Activated CD8-positive, alpha-beta T cell treated with anti-CD3 and anti-CD28 coated beads, Interleukin-2, amount 10 ng/mL, durations not matched to agents 7 days and 5 days (primary cell): ENCODE results near the gene CSNK1G2. TPM values are rescaled to one million over a fixed set of nuclear protein-coding genes. Genes with fewer than 3 reads are reported as not detected.

Experiments used
- ATAC-seq: fragments of 150-1000 bp; cut with Tn5 transposase; one replicate; pipeline ENCODE4 v1.10.0; 2021; ENCODE audit warnings: moderate library complexity
- CTCF ChIA-PET: fragments of 350-600 bp; sonication (Branson Sonifier 250); formaldehyde crosslinking; loops from one replicate; lab custom pipeline; 2021; ENCODE audit warnings: antibody characterized with exemption; lab: Charles Lee
- POLR2A ChIA-PET: fragments of 350-600 bp; sonication (Branson Sonifier 250); formaldehyde crosslinking; loops from one replicate; lab custom pipeline; 2021; ENCODE audit warnings: antibody characterized with exemption; lab: Charles Lee
- DNase-seq: peaks from one replicate; pipeline ENCODE4 v3.0.0-alpha.2; 2020
- H3K27ac Mint-ChIP-seq: one replicate; pipeline ENCODE4 v1.8.0; 2021; ENCODE audit warnings: mild to moderate bottlenecking, mixed read lengths
- H3K27me3 Mint-ChIP-seq: one replicate; pipeline ENCODE4 v1.8.0; 2021; ENCODE audit warnings: low read depth, mixed read lengths
- H3K36me3 Mint-ChIP-seq: one replicate; pipeline ENCODE4 v1.8.0; 2021; ENCODE audit warnings: low read depth, mixed read lengths
- H3K4me1 Mint-ChIP-seq: one replicate; pipeline ENCODE4 v1.8.0; 2021; ENCODE audit warnings: low read depth, mixed read lengths
- H3K4me3 Mint-ChIP-seq: one replicate; pipeline ENCODE4 v1.8.0; 2021; ENCODE audit warnings: mild to moderate bottlenecking, mixed read lengths
- H3K9me3 Mint-ChIP-seq: one replicate; pipeline ENCODE4 v1.8.0; 2022; ENCODE audit warnings: mixed read lengths; ENCODE audit not compliant: insufficient read depth
- total RNA-seq, 2 experiments: library from RNA; stranded (reverse); gene quantifications; one replicate each; pipeline ENCODE4 v1.2.3, GENCODE V29; 2021

CSNK1G2 gene
- total RNA-seq, 2 experiments from 2014 or later = 103 to 105 TPM

GRCh38 chr19:1945899-1946298 is 4.9 kb downstream of the CSNK1G2 start:
- peak; percentile 40 for DNase-seq
- H3K36me3 Mint-ChIP-seq = peaks cover 26% of the 10 kb centered on the region
- no peak overlapping the region for H3K4me3 Mint-ChIP-seq
- ATAC-seq = no peak
- H3K9me3 Mint-ChIP-seq = no peaks in the 10 kb centered on the region
- H3K27me3 Mint-ChIP-seq = no peaks in the 10 kb centered on the region
- CTCF ChIA-PET = interaction anchor here (0.7 to 1.5 kb wide), 4 partner anchors 10 to 48 kb away, joined by 3 to 4 read pairs (median 4); no protein-coding TSS in a partner anchor
- peaks cover 25% of the 10 kb centered on the region for H3K4me1 Mint-ChIP-seq
- POLR2A ChIA-PET = no interaction called here
- no peak overlapping the region for H3K27ac Mint-ChIP-seq

GRCh38 chr19:1947651-1948209 is 6.8 kb downstream of the CSNK1G2 start:
- Mint-ChIP-seq H3K27ac (no peak overlapping the region), H3K27me3 (no peaks in the 10 kb centered on the region), H3K9me3 (no peaks in the 10 kb centered on the region), H3K4me3 (no peak overlapping the region), H3K4me1 (peaks cover 26% of the 10 kb centered on the region), H3K36me3 (peaks cover 25% of the 10 kb centered on the region)
- ATAC-seq (no peak), DNase-seq (no peak)
- ChIA-PET POLR2A (no interaction called here), CTCF (no interaction called here)

GRCh38 chr19:1949304-1950101 is 8.5 kb downstream of the CSNK1G2 start:
- ATAC-seq (no peak), DNase-seq (no peak)
- no peaks in the 10 kb centered on the region for H3K27me3 Mint-ChIP-seq
- H3K4me3 Mint-ChIP-seq = no peak overlapping the region
- H3K9me3 Mint-ChIP-seq = no peaks in the 10 kb centered on the region
- peaks cover 11% of the 10 kb centered on the region for H3K4me1 Mint-ChIP-seq
- CTCF ChIA-PET = no interaction called here
- peaks cover 20% of the 10 kb centered on the region for H3K36me3 Mint-ChIP-seq
- no peak overlapping the region for H3K27ac Mint-ChIP-seq
- POLR2A ChIA-PET = no interaction called here

GRCh38 chr19:1950640-1951039 is 9.7 kb downstream of the CSNK1G2 start:
- Mint-ChIP-seq H3K27ac (no peak overlapping the region), H3K27me3 (no peaks in the 10 kb centered on the region)
- POLR2A ChIA-PET = interaction anchor here (0.5 kb wide), 1 partner anchor 19 kb away, joined by 3 read pairs; no protein-coding TSS in a partner anchor

GRCh38 chr19:1952635-1953034 is 11.7 kb downstream of the CSNK1G2 start:
- POLR2A ChIA-PET = no interaction called here

More at GRCh38 chr19:1950640-1951039, 9.7 kb downstream of the CSNK1G2 start:
- Mint-ChIP-seq H3K9me3 (no peaks in the 10 kb centered on the region), H3K36me3 (peaks cover 20% of the 10 kb centered on the region), H3K4me3 (no peak overlapping the region), H3K4me1 (peaks cover 10% of the 10 kb centered on the region)
- DNase-seq (no peak), ATAC-seq (no peak)
- CTCF ChIA-PET = no interaction called here

GRCh38 chr19:1953037-1953436 is 12.1 kb downstream of the CSNK1G2 start:
- H3K4me1 Mint-ChIP-seq = peaks cover 6% of the 10 kb centered on the region
- CTCF ChIA-PET = no interaction called here
- no peak overlapping the region for H3K27ac Mint-ChIP-seq
- no peak overlapping the region for H3K4me3 Mint-ChIP-seq
- POLR2A ChIA-PET = no interaction called here
- H3K36me3 Mint-ChIP-seq = peaks cover 17% of the 10 kb centered on the region
- DNase-seq = no peak
- no peaks in the 10 kb centered on the region for H3K27me3 Mint-ChIP-seq
- H3K9me3 Mint-ChIP-seq = no peaks in the 10 kb centered on the region
- ATAC-seq = no peak

More at GRCh38 chr19:1952635-1953034, 11.7 kb downstream of the CSNK1G2 start:
- H3K27ac Mint-ChIP-seq = no peak overlapping the region
- no peaks in the 10 kb centered on the region for H3K9me3 Mint-ChIP-seq
- H3K36me3 Mint-ChIP-seq = peaks cover 17% of the 10 kb centered on the region
- H3K4me1 Mint-ChIP-seq = peaks cover 6% of the 10 kb centered on the region
- H3K4me3 Mint-ChIP-seq = no peak overlapping the region
- CTCF ChIA-PET = no interaction called here
- ATAC-seq (no peak), DNase-seq (no peak)
- no peaks in the 10 kb centered on the region for H3K27me3 Mint-ChIP-seq

- Mint-ChIP-seq H3K4me1 (peaks cover 6% of the 10 kb centered on the region), H3K36me3 (peaks cover 15% of the 10 kb centered on the region), H3K9me3 (no peaks in the 10 kb centered on the region), H3K27me3 (no peaks in the 10 kb centered on the region), H3K27ac (no peak overlapping the region), H3K4me3 (no peak overlapping the region)
- ATAC-seq = no peak
- DNase-seq = no peak
- CTCF ChIA-PET = no interaction called here
- POLR2A ChIA-PET = no interaction called here
Observed at GRCh38 chr19:1953441-1954094, 12.6 kb downstream of the CSNK1G2 start.

- ATAC-seq (no peak), DNase-seq (no peak)
- peaks cover 6% of the 10 kb centered on the region for H3K4me1 Mint-ChIP-seq
- H3K36me3 Mint-ChIP-seq = peaks cover 10% of the 10 kb centered on the region
- ChIA-PET CTCF (no interaction called here), POLR2A (no interaction called here)
- H3K27ac Mint-ChIP-seq = no peak overlapping the region
- no peaks in the 10 kb centered on the region for H3K9me3 Mint-ChIP-seq
- no peaks in the 10 kb centered on the region for H3K27me3 Mint-ChIP-seq
- H3K4me3 Mint-ChIP-seq = no peak overlapping the region
Observed at GRCh38 chr19:1954532-1954933, 13.6 kb downstream of the CSNK1G2 start.

GRCh38 chr19:1955171-1956121 is 14.5 kb downstream of the CSNK1G2 start:
- no peaks in the 10 kb centered on the region for H3K9me3 Mint-ChIP-seq
- CTCF ChIA-PET = no interaction called here
- peaks cover 10% of the 10 kb centered on the region for H3K36me3 Mint-ChIP-seq
- POLR2A ChIA-PET = no interaction called here
- H3K4me3 Mint-ChIP-seq = no peak overlapping the region
- no peaks in the 10 kb centered on the region for H3K27me3 Mint-ChIP-seq
- H3K4me1 Mint-ChIP-seq = peaks cover 8% of the 10 kb centered on the region
- no peak for ATAC-seq
- H3K27ac Mint-ChIP-seq = no peak overlapping the region
- no peak for DNase-seq

GRCh38 chr19:1956122-1956494 is 15.1 kb downstream of the CSNK1G2 start:
- Mint-ChIP-seq H3K27me3 (no peaks in the 10 kb centered on the region), H3K9me3 (no peaks in the 10 kb centered on the region), H3K4me1 (peaks cover 4% of the 10 kb centered on the region), H3K4me3 (no peak overlapping the region), H3K36me3 (peaks cover 7% of the 10 kb centered on the region), H3K27ac (no peak overlapping the region)
- ChIA-PET POLR2A (no interaction called here), CTCF (no interaction called here)
- ATAC-seq (no peak), DNase-seq (no peak)

GRCh38 chr19:1956868-1957492 is 16.0 kb downstream of the CSNK1G2 start:
- no peak for DNase-seq
- ATAC-seq = no peak
- ChIA-PET CTCF (no interaction called here), POLR2A (no interaction called here)
- no peaks in the 10 kb centered on the region for H3K27me3 Mint-ChIP-seq
- no peak overlapping the region for H3K27ac Mint-ChIP-seq
- peaks cover 2% of the 10 kb centered on the region for H3K4me1 Mint-ChIP-seq
- H3K36me3 Mint-ChIP-seq = peaks cover 8% of the 10 kb centered on the region
- no peak overlapping the region for H3K4me3 Mint-ChIP-seq
- no peaks in the 10 kb centered on the region for H3K9me3 Mint-ChIP-seq
